Esophagus muscularis mucosa (tissue), 3 donors: Measurements from ENCODE around the gene CDC42EP4.

Experiments
- CTCF ChIP-seq, 3 experiments: fragments of 200-600 bp in 2 of 3; fragments of 450-650 bp in 1 of 3; sonication (generic) in 2 of 3; IDR thresholded peaks; one replicate each; pipeline ENCODE4 v1.5.1; 2017 to 2019; ENCODE audit warnings: antibody characterized with exemption in 3 of 3, mild to moderate bottlenecking in 2 of 3, moderate library complexity in 1 of 3
- POLR2A ChIP-seq: fragments of 450-650 bp; IDR thresholded peaks from one replicate; pipeline ENCODE4 v1.6.1; 2017; ENCODE audit warnings: antibody characterized with exemption, moderate library complexity, mild to moderate bottlenecking, low read depth

DNA sequence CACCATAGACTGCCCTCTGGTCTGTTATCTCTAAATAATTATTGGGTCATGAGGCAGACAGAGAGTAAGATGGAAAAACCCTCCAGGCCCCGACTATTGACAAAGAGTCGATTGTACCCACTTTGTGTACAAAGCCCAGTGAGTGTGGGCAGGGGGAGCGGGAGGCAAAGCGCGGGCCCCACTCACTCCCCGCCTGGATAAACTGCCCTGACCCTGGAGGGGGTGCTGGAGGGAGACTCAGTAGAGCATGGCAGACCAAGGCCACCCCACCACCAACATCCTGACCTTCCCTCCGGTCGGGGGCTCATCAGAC is 38.9 kb downstream of the CDC42EP4 start:
- no peak for TF ChIP-seq CTCF (IDR thresholded peaks at IDR 0.05)
- no peak for TF ChIP-seq POLR2A
